Stimulated activated CD8-positive, alpha-beta memory T cell treated with anti-CD3 and anti-CD28 coated beads, Interleukin-7, amount 100 ng/mL, for 24 hours (primary cell): ENCODE results near the gene NCKAP5.

Experiments used
- DNase-seq: peaks from one replicate; pipeline ENCODE4 v3.0.0-alpha.2; 2020; ENCODE audit warnings: low read depth

NCKAP5 gene

GRCh38 chr2:133082034-133082433 is 486.2 kb downstream of the NCKAP5 start:
- no peak for DNase-seq

- no peak for DNase-seq
Measured at GRCh38 chr2:133080822-133081221, 487.4 kb downstream of the NCKAP5 start.

DNA sequence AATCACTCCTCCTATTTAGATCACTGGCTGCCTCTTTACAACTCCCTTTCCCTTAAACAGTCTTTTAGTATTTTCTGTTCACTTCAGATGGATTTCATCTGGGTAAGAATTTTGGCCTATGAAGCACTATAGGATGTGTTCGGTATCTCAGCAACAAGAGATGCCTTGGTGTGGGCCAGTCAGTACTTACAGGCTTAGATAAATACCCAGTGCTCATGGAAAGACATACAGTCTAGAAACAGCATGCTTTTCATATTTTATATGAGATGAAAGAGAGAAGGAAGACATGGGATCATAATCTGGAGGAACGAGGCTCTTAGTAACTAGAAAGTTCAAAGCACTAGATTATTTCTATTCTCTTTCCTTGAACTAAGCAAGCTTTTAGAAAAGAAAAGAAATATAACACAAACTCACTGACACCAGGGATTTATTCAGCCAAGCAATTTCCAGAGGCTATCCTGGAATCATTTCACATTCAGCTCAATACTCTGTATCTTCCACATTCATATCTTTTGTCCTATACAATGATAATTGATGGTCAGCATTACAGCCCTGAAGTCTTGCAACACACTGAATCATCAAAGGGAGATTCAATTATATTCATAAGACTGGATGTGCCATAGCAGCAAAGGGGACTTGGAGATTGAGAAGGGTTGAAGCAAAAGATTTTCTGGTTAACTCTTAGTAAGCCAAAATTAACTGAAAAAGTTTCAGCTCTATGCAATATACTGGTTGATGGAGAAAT is 489.4 kb downstream of the NCKAP5 start:
- no peak for DNase-seq

- no peak for DNase-seq
Measured at GRCh38 chr2:133077269-133077822, 490.9 kb downstream of the NCKAP5 start.

DNA sequence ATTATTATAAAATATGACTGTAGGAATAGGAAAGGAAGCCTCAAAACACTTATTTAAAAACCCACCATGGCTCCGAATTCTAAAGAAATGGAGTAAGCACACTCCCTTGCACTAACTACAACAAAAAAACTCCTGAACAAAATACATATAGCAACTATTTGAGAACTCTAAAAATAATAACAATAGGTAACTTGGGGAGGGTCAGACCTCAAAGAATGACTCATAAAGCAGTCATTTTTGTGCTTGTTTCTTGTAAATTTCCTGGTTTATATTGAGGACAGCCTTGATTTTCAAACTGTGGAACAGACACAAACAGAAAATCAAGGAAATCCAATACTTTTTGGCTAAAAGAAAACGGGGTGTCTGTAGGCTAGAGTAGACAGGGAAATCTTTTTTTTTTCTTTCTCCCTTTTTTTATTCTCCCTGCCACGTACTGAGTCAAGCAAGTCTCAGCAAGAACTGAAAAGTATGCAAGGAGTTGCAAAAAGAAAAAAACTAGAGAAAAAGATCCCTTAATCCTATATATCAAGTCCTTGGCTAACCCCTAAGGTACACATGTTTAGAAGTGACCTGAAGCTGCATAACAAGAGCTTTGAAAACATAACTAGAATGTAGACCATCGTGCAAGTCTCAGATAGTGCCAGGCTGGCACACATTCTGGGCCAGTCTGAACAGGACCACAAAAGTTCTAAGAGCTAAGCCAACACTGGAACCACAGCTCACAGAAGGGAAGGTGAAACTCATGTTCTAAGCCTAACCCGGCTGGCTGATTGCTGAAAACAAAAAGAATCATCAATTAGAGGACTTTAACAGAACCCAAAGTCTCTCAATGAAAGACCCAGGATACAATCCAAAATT is 495.2 kb downstream of the NCKAP5 start:
- no peak for DNase-seq

DNA sequence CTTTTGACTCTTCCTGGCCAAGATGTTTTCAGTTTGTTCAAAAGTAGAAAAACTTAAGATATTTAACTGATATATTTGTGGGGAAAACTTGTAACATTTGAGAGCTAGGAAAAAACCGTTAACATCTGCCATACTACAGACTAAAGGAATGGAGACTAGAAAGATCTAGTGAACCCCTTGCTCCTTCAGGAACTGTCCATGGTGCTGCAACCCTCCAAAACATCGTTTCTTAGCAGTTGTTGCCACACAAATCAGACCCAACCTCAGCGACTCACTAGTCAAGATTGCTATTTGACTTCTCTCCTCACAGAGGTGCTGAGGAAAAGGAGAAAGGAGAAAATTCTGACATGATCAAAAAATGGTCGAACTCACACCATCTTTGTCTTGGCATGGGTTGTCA is 504.5 kb downstream of the NCKAP5 start:
- no peak for DNase-seq

- no peak for DNase-seq
Measured at GRCh38 chr2:133062931-133063665, 505.2 kb downstream of the NCKAP5 start.

DNA sequence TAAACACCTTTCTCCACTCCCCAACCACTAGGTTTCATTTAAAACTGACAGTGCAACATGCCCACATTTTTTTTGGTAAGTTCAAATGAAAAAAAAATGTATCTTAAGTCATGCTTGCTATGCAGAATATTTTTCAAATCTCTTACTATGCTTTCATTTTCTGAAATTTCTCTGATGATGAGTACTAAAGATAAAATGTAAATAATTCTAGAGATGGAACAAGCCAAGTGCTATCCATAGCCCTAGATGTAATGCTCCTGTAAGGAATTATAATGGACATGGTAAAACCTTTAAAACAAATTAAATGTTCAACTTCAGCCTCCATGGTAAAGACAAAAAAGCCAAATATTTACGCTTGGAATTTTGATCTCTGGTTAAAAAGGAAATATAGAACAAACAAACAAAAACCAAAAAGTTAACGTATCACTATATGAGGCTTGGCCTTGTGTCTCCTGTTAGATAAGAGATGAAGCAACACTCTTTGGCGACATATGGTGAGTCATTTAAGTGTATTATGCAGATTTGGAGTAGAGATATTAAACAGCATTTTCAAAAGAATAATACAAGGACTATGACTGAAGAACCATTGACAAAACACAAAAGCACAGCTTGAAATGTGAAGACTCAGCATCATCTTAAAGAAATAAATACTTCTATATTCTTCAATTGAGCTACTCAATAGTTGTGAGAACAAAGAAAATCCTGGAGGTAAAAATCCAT is 506.2 kb downstream of the NCKAP5 start:
- no peak for DNase-seq

DNA sequence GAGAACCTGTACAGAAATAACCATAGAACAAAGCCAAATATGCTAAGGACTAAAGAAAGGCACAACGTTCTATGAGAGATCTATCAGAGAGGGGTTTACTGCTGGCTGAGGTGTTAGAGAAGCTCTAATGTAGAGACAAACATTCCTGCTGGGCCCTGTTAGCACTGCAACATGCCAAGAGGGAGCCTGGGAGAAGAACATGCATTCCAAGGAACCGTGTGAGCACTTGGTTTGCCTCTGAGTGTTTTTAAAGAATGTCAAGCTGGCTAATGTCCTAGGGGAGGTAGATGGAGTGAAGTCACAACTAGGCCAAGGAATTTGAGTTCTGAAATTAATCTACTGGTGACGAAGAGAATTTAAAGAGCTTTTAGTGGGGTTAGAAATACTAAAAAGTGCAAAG is 514.0 kb downstream of the NCKAP5 start:
- DNase-seq, result no peak

DNA sequence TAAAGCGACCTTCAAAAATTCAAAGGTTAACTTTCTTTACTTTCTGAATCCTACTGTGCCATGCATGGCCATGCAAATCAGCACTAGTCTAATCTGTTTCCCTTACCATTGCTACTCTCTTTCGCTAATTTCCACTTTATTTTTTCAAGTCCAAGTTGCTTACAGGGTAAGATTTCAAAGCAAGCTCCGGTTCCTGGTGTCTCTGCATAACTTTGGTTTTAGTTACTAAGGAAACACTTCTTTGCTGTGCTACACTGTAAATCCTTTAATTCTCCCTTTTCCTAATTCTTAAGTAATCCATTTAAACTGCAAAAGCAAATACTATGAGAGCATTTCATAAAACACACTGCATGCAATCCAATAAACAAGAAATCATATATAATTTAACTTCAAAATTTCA is 514.7 kb downstream of the NCKAP5 start:
- DNase-seq, result no peak

DNA sequence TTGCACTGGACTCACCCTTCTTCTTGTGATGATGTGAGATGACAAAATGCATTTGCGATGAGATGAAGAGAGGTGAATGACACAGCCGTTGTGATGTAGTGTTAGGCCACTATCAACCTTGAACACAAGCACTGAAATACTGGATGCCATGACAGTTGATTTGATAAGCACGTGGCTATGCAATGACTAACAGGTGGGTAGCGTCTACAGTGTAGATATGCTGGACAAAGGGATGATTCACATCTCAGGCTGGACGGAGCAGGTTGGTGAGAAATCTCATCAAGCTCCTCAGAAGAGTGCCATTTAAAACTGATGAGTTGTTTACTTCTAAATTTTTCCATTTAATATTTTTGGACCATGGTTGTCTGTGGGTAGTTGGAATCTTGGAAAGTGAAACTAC is 522.5 kb downstream of the NCKAP5 start:
- no peak for DNase-seq

- no peak for DNase-seq
Measured at GRCh38 chr2:133044556-133044955, 523.7 kb downstream of the NCKAP5 start.

GRCh38 chr2:133040170-133040569 is 528.1 kb downstream of the NCKAP5 start:
- no peak for DNase-seq

GRCh38 chr2:133039531-133039930 is 528.7 kb downstream of the NCKAP5 start:
- no peak for DNase-seq

- no peak for DNase-seq
Measured at GRCh38 chr2:133026536-133027177, 541.6 kb downstream of the NCKAP5 start.

GRCh38 chr2:133025004-133025403 is 543.3 kb downstream of the NCKAP5 start:
- DNase-seq, result no peak

GRCh38 chr2:133012847-133013734 is 555.2 kb downstream of the NCKAP5 start:
- DNase-seq, result no peak

DNA sequence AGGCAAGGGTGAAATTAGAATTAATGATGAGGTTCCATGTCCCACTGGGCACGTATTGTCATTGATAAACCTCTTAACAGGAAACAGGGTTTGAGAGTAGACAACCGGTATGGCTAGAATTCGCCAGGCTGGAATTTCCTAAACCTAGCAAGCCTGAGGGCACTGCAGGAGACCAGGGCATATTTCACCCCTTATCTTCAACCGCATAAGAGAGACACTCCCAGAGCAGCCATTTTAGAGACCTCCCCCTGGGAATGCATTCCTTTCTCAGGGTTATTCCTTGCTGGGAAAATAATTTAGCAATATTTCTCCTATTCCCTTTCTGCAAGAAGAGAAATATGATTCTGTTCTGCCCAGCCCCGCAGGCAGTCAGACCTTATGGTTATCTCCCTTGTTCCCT is 563.6 kb downstream of the NCKAP5 start:
- no peak for DNase-seq

GRCh38 chr2:132999421-132999820 is 568.8 kb downstream of the NCKAP5 start:
- no peak for DNase-seq

DNA sequence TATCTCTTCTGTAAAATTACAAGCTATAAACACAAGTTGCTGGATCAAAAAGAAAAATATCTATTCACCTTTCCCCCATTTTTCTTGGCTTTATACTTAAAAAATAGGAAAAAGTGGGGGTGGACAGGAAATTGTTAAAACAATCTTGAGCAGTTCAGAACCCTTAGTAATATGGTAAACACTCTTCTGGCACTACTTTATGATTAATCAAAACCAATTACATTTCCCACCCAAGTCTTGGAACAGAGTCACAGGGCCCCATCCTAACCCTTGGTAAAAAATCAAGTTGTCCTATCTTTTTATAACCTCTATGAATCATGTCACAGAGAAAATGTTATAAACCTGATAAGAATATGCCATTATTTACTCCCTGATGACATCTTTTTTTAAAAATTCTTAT is 570.0 kb downstream of the NCKAP5 start:
- no peak for DNase-seq
